ENCODE results near the gene ATF6.

ATF6 gene

GRCh38 chr1:161766102-161766981 is at the start of gene ATF6:
TSS of gene ATF6 (plus strand) at chr1:161766320. CDS start at chr1:161766361, 41 bp downstream.
- POLR2A ChIA-PET = interaction anchor here (0.9 kb wide), 1 partner anchor 17 kb away, joined by 3 read pairs; the partner anchor contains the start of gene DUSP12
- TF ChIP-seq CTCF (IDR thresholded peaks at IDR 0.05; ENCODE audit: control extremely low read depth, extremely low read depth, low read depth, missing control alignments) = no peak
- DNase-seq (ENCODE audit: extremely low spot score) = peak; percentile 81
- CTCF ChIA-PET = interaction anchor here (1.5 to 1.9 kb wide), 2 partner anchors 10 to 26 kb away, joined by 5 to 8 read pairs; no protein-coding TSS in a partner anchor

GRCh38 chr1:161718559-161719324 is 47.4 kb upstream of the ATF6 start:
- peak; percentile 26 for DNase-seq (ENCODE audit: extremely low spot score)
- POLR2A ChIA-PET = interaction anchor here (0.8 kb wide), 1 partner anchor 11 kb away, joined by 3 read pairs; no protein-coding TSS in a partner anchor
- CTCF ChIA-PET = interaction anchor here (1.4 to 4.0 kb wide), 3 partner anchors 8 to 20 kb away, joined by 5 to 19 read pairs (median 10); partner anchors contain the start of gene FCRLA
- TF ChIP-seq CTCF (IDR thresholded peaks at IDR 0.05; ENCODE audit: control extremely low read depth, extremely low read depth, low read depth, missing control alignments) = no peak

- CTCF ChIA-PET = interaction anchor here (1.5 kb wide), 1 partner anchor 19 kb away, joined by 5 read pairs; no protein-coding TSS in a partner anchor
- POLR2A ChIA-PET = no interaction called here
- DNase-seq (ENCODE audit: extremely low spot score) = peak; percentile 18
- TF ChIP-seq CTCF (IDR thresholded peaks at IDR 0.05; ENCODE audit: control extremely low read depth, extremely low read depth, low read depth, missing control alignments) = no peak
Observed at GRCh38 chr1:161719325-161719611, 46.9 kb upstream of the ATF6 start.

GRCh38 chr1:161720422-161720821 is 45.7 kb upstream of the ATF6 start:
- CTCF ChIA-PET = no interaction called here
- DNase-seq (ENCODE audit: extremely low spot score) = no peak
- TF ChIP-seq CTCF (IDR thresholded peaks at IDR 0.05; ENCODE audit: control extremely low read depth, extremely low read depth, low read depth, missing control alignments) = no peak
- POLR2A ChIA-PET = no interaction called here

- no peak for DNase-seq (ENCODE audit: extremely low spot score)
- CTCF ChIA-PET = interaction anchor here (1.8 to 2.5 kb wide), 2 partner anchors 13 to 16 kb away, joined by 9 to 19 read pairs; partner anchors contain the start of gene FCRLA
- no peak for TF ChIP-seq CTCF (IDR thresholded peaks at IDR 0.05; ENCODE audit: control extremely low read depth, extremely low read depth, low read depth, missing control alignments)
Observed at GRCh38 chr1:161720956-161721737, 45.0 kb upstream of the ATF6 start, which contains the start of gene FCRLB. TSS of gene FCRLB (plus strand) at chr1:161721544. CDS start at chr1:161722673, 1,129 bp downstream.

More at GRCh38 chr1:161720956-161721737, 45.0 kb upstream of the ATF6 start, which contains the start of gene FCRLB:
- POLR2A ChIA-PET = no interaction called here
